Muscle of leg (tissue), 16 donors: Measurements from ENCODE around the gene SLC25A47. TPM values are rescaled to one million over a fixed set of nuclear protein-coding genes. Genes with fewer than 3 reads are reported as not detected.

Experiments used
- DNase-seq: peaks from one replicate; pipeline ENCODE4 v3.0.0; 2013
- H3K27ac ChIP-seq: one replicate; pipeline ENCODE4 v1.5.1; 2013; ENCODE audit warnings: mild to moderate bottlenecking, low read length, control low read depth
- H3K27me3 ChIP-seq: one replicate; pipeline ENCODE4 v1.6.1; 2013; ENCODE audit warnings: low read length; ENCODE audit not compliant: control insufficient read depth, insufficient read depth
- H3K36me3 ChIP-seq: one replicate; pipeline ENCODE4 v1.6.1; 2013; ENCODE audit warnings: low read length; ENCODE audit not compliant: control insufficient read depth, insufficient read depth
- H3K4me1 ChIP-seq: one replicate; pipeline ENCODE4 v1.6.1; 2013; ENCODE audit warnings: low read length; ENCODE audit not compliant: control insufficient read depth, insufficient read depth
- H3K4me3 ChIP-seq: one replicate; pipeline ENCODE4 v1.5.1; 2013; ENCODE audit warnings: low read length, control low read depth
- H3K9me3 ChIP-seq: replicated peaks from 2 replicates; pipeline ENCODE4 v1.6.1; 2013; ENCODE audit warnings: low read depth, low read length; ENCODE audit not compliant: control insufficient read depth
- WGBS: methylation state at CpG from one replicate; pipeline ENCODE4 v1.1.5; 2013; ENCODE audit warnings: missing lambda C conversion rate; ENCODE audit not compliant: insufficient coverage; 5-methylcytosine and 5-hydroxymethylcytosine counted together
- long read RNA-seq, 11 donors: transcript quantifications; one replicate each; lab custom pipeline, GENCODE V29; 2026
- polyA plus RNA-seq, 8 donors: library from polyadenylated mRNA; unstranded; fragments of 120-200 nt; gene quantifications; one replicate each; pipeline versions ENCODE4 v1.2.1 to v1.2.3, GENCODE V29; 2013; ENCODE audit warnings: inconsistent platforms in 1 of 8, low replicate concordance in 1 of 8; ENCODE audit not compliant: insufficient read length in 8 of 8, insufficient read depth in 1 of 8
- total RNA-seq: library from RNA; stranded (reverse); fragments of 120-200 nt; gene quantifications from one replicate; pipeline ENCODE4 v1.2.4, GENCODE V29; 2013

SLC25A47 gene, protein sequence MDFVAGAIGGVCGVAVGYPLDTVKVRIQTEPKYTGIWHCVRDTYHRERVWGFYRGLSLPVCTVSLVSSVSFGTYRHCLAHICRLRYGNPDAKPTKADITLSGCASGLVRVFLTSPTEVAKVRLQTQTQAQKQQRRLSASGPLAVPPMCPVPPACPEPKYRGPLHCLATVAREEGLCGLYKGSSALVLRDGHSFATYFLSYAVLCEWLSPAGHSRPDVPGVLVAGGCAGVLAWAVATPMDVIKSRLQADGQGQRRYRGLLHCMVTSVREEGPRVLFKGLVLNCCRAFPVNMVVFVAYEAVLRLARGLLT
- total RNA-seq, result 0.09 TPM
- polyA plus RNA-seq, result under 1 TPM in 6 of 8 donors, not detected in 2; 0.08 to 0.57 (median 0.15) TPM
- long read RNA-seq, donor 1, result 0 reads
- long read RNA-seq, donor 2, result 0 reads
- long read RNA-seq, donor 3, result 0 reads
- long read RNA-seq, donor 4, result 0 reads
- long read RNA-seq, donor 5, result 0 reads
- long read RNA-seq, donor 6, result 0 reads
- long read RNA-seq, donor 7, result 0 reads
- long read RNA-seq, donor 8, result 0 reads
- long read RNA-seq, donor 9, result 0 reads
- long read RNA-seq, donor 10, result 0 reads
- long read RNA-seq, donor 11, result 0 reads

DNA sequence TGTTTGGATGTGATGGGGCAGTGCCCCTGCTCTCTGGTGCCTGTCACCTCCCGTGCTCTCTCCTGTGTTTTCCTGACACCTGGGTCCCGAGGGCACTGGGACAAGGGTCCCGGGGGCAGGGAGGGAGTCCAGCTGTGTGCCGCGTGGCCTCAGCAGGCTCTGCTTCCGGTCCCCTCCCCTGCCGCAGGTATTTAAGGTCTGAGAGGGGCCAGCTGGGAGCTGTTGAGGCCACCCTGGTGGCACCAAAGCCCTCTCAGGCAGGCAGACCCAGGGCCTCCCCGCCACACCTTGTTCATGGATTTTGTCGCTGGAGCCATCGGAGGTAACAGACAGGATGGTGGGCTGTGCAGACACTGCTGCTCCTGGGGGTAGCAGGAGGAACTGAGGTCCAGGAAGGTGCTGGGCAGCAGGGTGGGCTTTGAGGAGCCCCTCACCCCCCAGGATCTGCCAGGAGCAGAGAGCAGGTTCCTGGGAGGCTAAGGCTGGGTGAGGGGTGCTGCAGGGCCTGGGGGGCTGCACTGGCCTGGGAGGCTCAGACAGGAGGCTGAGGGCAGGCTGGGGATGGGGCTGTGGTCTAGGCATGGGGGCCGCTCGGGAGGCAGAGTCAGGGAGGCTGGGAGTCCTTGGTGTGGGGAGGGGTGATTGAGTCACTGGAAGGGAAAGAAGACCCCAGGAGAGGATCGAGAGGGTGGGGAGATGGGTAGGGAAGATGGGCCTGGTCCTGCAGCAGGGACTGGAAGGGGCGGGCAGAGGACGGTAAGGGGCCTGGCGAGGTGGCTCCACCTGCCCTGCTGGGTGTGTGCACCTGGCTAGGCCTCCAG, at the start of gene SLC25A47:
Gene SLC25A47 (plus strand): TSS at position 219 of the 821 bp plus-strand sequence. CDS start 76 bp downstream, at position 295.
- Histone ChIP-seq H3K4me3 (no peak within 1 kb of the TSS), H3K4me1 (peaks cover 18% of the 10 kb centered on the region), H3K27ac (no peak within 1 kb of the TSS), H3K27me3 (no peaks in the 10 kb centered on the region), H3K9me3 (no peaks in the 10 kb centered on the region), H3K36me3 (no peaks in the 10 kb centered on the region)
- WGBS, result 61% methylated on average over 14 of the region's 16 CpGs
- no peak for DNase-seq

DNA sequence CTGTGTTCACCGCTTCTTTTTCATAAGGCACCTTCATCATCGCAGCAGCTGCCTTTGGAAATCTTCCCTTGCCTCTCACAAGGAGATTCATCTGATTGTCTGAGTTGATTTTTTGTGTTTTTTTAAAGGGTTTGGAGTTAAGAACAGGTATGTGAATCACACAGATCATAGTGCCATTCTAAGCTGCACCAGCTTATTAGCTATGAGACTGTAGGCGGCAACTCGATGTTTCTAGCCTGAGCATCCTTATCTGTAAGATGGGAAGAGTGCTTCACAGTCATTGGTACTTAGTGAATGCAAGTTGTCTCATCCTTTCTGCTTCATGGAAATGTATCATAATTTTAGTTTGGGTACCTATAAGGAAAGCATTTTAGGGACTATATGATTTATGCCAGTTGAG, 48.9 kb upstream of the SLC25A47 start:
- DNase-seq, result no peak
- H3K36me3 ChIP-seq, result peaks cover 25% of the 10 kb centered on the region
- H3K4me3 ChIP-seq, result no peak overlapping the region
- WGBS, result 100% methylated on average over 2 of the region's 4 CpGs
- no peak overlapping the region for H3K27ac ChIP-seq
- H3K4me1 ChIP-seq, result no peaks in the 10 kb centered on the region
- H3K27me3 ChIP-seq, result no peaks in the 10 kb centered on the region
- no peaks in the 10 kb centered on the region for H3K9me3 ChIP-seq

DNA sequence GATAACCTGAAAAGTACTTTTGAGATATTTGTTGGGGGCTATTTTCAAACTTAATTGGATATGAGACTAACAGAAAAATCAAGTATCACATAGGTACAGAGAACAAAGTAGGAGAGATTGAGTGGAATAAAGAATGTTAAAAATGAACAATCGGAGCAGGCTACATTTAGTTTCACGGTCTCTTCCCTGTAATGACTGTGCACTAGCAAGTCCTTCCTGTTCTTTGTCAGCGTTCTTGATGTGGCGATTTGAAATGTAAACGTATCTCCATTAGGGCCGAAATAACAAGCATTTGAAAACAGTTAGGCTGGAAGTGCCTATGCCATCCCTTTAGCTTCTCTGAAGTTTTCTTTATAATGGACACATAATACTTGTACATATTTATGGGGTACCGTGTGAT, 47.9 kb upstream of the SLC25A47 start:
- H3K27ac ChIP-seq, result no peak overlapping the region
- H3K27me3 ChIP-seq, result no peaks in the 10 kb centered on the region
- no peak overlapping the region for H3K4me3 ChIP-seq
- H3K9me3 ChIP-seq, result no peaks in the 10 kb centered on the region
- DNase-seq, result no peak
- 88% methylated on average over 2 of the region's 7 CpGs for WGBS
- no peaks in the 10 kb centered on the region for H3K4me1 ChIP-seq
- peaks cover 29% of the 10 kb centered on the region for H3K36me3 ChIP-seq

DNA sequence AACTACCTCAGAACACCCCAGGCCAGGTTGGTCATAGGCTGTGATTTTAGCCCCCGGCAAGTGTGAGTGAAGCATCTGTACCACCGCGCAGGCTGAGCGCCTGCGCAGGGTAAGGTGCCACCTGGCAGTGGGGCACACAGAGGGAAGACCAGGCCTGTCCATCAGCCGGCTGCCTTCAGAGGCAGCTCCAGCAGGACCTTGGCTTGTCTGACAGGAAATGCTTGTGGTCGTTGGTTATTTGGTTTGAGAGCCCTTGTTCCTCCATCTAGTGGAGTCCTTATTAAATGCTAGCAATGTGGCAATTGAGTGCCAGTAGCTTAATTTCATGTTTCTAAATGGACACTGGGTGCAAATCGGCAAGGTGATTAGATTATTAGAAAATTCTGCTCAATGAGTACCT, 44.4 kb upstream of the SLC25A47 start:
- no peak overlapping the region for H3K27ac ChIP-seq

DNA sequence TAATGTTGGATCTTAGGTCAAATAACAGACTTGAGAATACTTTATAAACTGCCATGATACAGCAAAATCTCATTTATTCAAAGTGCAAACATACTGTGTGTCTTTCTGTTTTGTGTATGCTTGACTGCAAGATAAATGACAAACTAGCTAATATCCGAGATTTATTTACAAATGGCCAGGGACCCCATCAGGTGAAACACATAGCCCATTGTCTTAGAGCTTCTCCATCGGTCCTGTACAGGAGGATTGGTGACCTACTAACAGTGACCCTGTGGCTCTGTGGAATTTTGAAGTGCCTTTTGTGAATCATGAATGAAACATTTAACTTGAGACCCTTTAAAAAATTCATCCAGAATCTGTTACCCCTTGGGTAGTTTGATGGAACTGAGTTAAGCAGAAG, 44.0 kb upstream of the SLC25A47 start:
- Histone ChIP-seq H3K36me3 (peaks cover 37% of the 10 kb centered on the region), H3K27me3 (no peaks in the 10 kb centered on the region), H3K9me3 (no peaks in the 10 kb centered on the region), H3K4me1 (peaks cover 8% of the 10 kb centered on the region), H3K27ac (no peak overlapping the region), H3K4me3 (no peak overlapping the region)
- DNase-seq, result no peak
- WGBS, result 83% methylated on average over 1 of the region's 2 CpGs

More for the DNA sequence above, 44.4 kb upstream of the SLC25A47 start:
- Histone ChIP-seq H3K9me3 (no peaks in the 10 kb centered on the region), H3K36me3 (peaks cover 38% of the 10 kb centered on the region), H3K4me3 (no peak overlapping the region), H3K27me3 (no peaks in the 10 kb centered on the region), H3K4me1 (peaks cover 8% of the 10 kb centered on the region)
- DNase-seq, result no peak
- WGBS, result 74% methylated on average over 7 of the region's 8 CpGs

DNA sequence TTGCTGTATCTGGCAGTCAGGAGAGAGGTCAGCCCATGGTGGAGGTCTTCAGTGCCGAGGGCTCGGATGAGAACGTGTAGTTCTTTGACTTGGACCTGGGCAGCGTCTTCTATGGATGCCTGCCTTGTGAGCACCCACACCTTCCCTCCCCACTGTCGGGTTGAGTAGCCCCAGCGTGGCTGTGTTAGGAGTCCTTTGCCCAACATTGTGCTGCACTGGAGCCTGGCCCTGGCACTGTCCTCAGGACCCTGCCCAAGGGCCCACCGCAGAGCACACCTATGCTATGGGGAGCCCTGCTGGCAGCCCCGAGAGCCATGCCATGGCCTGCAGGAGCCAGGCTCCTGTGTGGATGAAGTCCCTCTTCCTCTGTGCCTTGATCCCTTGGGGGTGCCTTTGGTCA, 43.6 kb upstream of the SLC25A47 start:
- 85% methylated on average over 5 of the region's 8 CpGs for WGBS
- Histone ChIP-seq H3K4me3 (no peak overlapping the region), H3K9me3 (no peaks in the 10 kb centered on the region), H3K4me1 (peaks cover 11% of the 10 kb centered on the region), H3K36me3 (peaks cover 35% of the 10 kb centered on the region), H3K27me3 (no peaks in the 10 kb centered on the region), H3K27ac (no peak overlapping the region)
- no peak for DNase-seq

DNA sequence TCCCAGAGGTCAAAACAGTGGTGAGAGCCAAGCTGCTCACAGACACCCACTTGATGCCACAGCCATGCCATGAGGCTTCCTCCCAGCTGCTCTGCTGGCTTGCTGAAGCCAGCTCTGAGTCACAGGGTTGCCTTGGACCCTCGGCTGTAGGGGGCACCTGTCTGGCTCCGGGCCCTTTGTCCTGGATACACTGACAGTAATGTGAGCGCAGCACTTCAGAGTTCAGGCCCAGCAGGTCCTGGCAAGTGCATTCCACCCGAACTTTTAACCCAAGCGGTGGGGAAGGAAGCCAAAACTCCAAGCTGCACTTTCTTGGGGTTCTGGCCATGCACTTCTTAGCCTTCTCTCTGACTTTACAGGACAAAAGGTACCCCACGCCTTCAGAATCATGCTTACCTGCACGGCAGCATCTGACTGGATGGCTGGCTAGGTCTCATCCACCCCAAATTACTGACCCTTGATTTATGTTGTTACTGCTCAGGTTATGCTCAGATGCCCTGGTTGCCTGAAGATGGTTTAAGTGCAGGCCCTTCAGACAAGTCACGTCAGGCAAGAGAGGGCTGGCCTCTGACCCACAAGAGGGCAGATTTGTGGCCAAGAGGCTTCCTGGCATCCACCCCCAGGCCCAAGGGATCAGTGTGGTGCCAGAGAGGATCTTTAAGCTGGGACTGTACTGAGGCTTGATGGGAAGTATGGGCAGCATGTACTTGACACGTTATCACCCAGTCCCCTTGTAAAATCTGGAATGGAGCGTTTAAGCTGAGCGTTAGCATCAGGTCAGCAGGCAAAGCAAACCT, 41.7 kb upstream of the SLC25A47 start:
- Histone ChIP-seq H3K4me1 (peaks cover 22% of the 10 kb centered on the region), H3K9me3 (no peaks in the 10 kb centered on the region), H3K27me3 (no peaks in the 10 kb centered on the region), H3K27ac (no peak overlapping the region), H3K36me3 (peaks cover 26% of the 10 kb centered on the region), H3K4me3 (no peak overlapping the region)
- WGBS, result 63% methylated on average over 7 of the region's 11 CpGs
- peak; percentile 20 for DNase-seq

DNA sequence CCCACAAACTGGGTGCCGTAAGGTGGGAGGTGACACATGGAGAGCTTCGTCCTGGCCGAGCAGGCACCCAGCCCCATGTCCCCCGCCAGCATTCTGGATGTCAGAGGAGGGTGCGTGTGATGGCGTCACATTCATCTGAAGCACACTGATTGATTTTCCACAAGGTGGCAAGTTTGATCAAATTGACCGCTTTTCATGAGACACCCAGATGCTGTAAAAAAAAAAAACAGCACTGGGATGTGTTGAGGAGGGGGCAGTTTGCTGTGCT, 41.1 kb upstream of the SLC25A47 start:
- Histone ChIP-seq H3K9me3 (no peaks in the 10 kb centered on the region), H3K27ac (no peak overlapping the region), H3K4me3 (no peak overlapping the region), H3K36me3 (peaks cover 23% of the 10 kb centered on the region), H3K27me3 (no peaks in the 10 kb centered on the region), H3K4me1 (peaks cover 22% of the 10 kb centered on the region)
- DNase-seq, result no peak
- WGBS, result 69% methylated on average over 6 of the region's 7 CpGs

DNA sequence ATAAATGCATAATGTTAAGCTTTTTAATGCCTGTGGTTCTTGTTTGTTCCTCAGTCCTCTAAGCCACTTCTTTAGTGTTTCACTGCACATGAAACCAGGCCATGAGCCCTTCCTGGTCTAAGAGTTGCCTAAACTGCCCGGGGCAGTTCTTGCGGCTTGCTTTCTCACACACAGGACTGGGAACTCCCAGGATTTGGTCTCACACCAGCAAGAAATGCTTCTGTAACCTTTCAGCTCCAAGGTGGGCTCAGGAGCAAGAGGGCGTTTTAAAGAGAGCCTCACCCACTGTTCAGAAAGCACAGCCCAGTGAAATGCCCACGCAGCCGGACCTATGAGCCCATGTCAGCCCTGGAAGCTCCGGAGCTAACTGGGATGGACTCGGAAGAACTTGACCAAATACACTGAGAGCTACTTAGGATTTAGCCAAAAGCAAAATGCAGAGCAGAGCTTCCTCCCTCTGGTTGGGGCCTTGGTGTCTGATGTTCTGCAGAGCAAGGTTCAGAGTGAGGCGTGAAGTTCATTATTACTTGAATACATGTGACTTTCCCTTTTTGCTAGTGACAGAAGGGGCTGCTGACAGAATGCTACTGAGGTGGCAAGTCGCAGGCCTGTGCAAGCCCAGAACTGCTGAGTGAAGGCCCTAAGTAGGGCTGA, 40.2 kb upstream of the SLC25A47 start:
- peaks cover 25% of the 10 kb centered on the region for H3K4me1 ChIP-seq
- no peak overlapping the region for H3K27ac ChIP-seq

More for the DNA sequence above, 40.2 kb upstream of the SLC25A47 start:
- Histone ChIP-seq H3K36me3 (peaks cover 19% of the 10 kb centered on the region), H3K27me3 (no peaks in the 10 kb centered on the region), H3K9me3 (no peaks in the 10 kb centered on the region), H3K4me3 (no peak overlapping the region)
- WGBS, result 90% methylated on average over 7 of the region's 9 CpGs
- DNase-seq, result no peak
